ENCODE measurements around the gene MTCH2. TPM values are rescaled to one million over a fixed set of nuclear protein-coding genes. Genes with fewer than 3 reads are reported as not detected.

MTCH2 gene
- total RNA-seq, 2 experiments from 2014 or later, result 11.8 to 12.7 TPM

GRCh38 chr11:47587723-47588326 lies 54.5 kb downstream of the MTCH2 start:
- Mint-ChIP-seq H3K4me1 (ENCODE audit: low read depth) (no peaks in the 10 kb centered on the region), H3K4me3 (no peak overlapping the region), H3K27ac (no peak overlapping the region), H3K36me3 (ENCODE audit: low read depth) (peaks cover 23% of the 10 kb centered on the region), H3K27me3 (peaks cover 6% of the 10 kb centered on the region), H3K9me3 (no peaks in the 10 kb centered on the region)
- Histone ChIP-seq H3K4me1 (ENCODE audit: insufficient read depth, low read length) (no peaks in the 10 kb centered on the region), H3K4me3 (ENCODE audit: low read length) (no peak overlapping the region), H3K9me3 (ENCODE audit: control insufficient read depth in 1 of 2, insufficient read depth in 1 of 2, low read length in 2 of 2) (no peaks in the 10 kb centered on the region), H3K27ac (ENCODE audit: low read depth in 1 of 2, low read length in 2 of 2) (no peak overlapping the region), H3K27me3 (ENCODE audit: control insufficient read depth in 1 of 2, insufficient read depth in 2 of 2, low read length in 2 of 2) (peaks cover 4 to 9% of the 10 kb centered on the region in 2 experiments), H3K36me3 (ENCODE audit: insufficient read depth, low read length) (peaks cover 23% of the 10 kb centered on the region)
- intact Hi-C loops (cut with DNase I, micrococcal nuclease), result loop anchor here in 1 of 2 experiments (10.0 kb wide), 1 partner anchor 343 kb away; the partner anchor contains the start of gene ACP2
- ATAC-seq (ENCODE audit: poor library complexity), result no peak
- peak in 3 of 14 experiments; percentile 7 to 49 (median 40) for DNase-seq
- ChIA-PET POLR2A (no interaction called here), CTCF (no interaction called here)
- TF ChIP-seq CTCF (IDR thresholded peaks at IDR 0.05), result no peak

GRCh38 chr11:47587039-47587716 lies 55.2 kb downstream of the MTCH2 start:
- Mint-ChIP-seq H3K27ac (no peak overlapping the region), H3K4me3 (no peak overlapping the region), H3K36me3 (ENCODE audit: low read depth) (peaks cover 29% of the 10 kb centered on the region), H3K9me3 (no peaks in the 10 kb centered on the region), H3K4me1 (ENCODE audit: low read depth) (no peaks in the 10 kb centered on the region), H3K27me3 (no peaks in the 10 kb centered on the region)
- ATAC-seq (ENCODE audit: poor library complexity) (no peak), DNase-seq (no peak)
- no peak overlapping the region for H3K27ac ChIP-seq (ENCODE audit: low read depth in 1 of 2, low read length in 2 of 2)
- TF ChIP-seq CTCF (IDR thresholded peaks at IDR 0.05), result no peak
- no peak overlapping the region for H3K4me3 ChIP-seq (ENCODE audit: low read length)
- ChIA-PET CTCF (no interaction called here), POLR2A (no interaction called here)
- H3K4me1 ChIP-seq (ENCODE audit: insufficient read depth, low read length), result no peaks in the 10 kb centered on the region
- no peaks in the 10 kb centered on the region for H3K9me3 ChIP-seq (ENCODE audit: control insufficient read depth in 1 of 2, insufficient read depth in 1 of 2, low read length in 2 of 2)
- peaks cover 28% of the 10 kb centered on the region for H3K36me3 ChIP-seq (ENCODE audit: insufficient read depth, low read length)
- intact Hi-C loops (cut with DNase I, micrococcal nuclease), result loop anchor here in 1 of 2 experiments (10.0 kb wide), 1 partner anchor 342 kb away; the partner anchor contains the start of gene ACP2
- peaks cover 1 to 4% of the 10 kb centered on the region in 2 experiments for H3K27me3 ChIP-seq (ENCODE audit: control insufficient read depth in 1 of 2, insufficient read depth in 2 of 2, low read length in 2 of 2)

- Mint-ChIP-seq H3K27me3 (no peaks in the 10 kb centered on the region), H3K27ac (no peak within 1 kb of the TSS), H3K4me1 (ENCODE audit: low read depth) (no peaks in the 10 kb centered on the region), H3K36me3 (ENCODE audit: low read depth) (peaks cover 38% of the 10 kb centered on the region), H3K9me3 (no peaks in the 10 kb centered on the region), H3K4me3 (no peak within 1 kb of the TSS)
- H3K27me3 ChIP-seq (ENCODE audit: control insufficient read depth in 1 of 2, insufficient read depth in 2 of 2, low read length in 2 of 2), result no peaks in the 10 kb centered on the region
- H3K36me3 ChIP-seq (ENCODE audit: insufficient read depth, low read length), result peaks cover 37% of the 10 kb centered on the region
- DNase-seq (no peak), ATAC-seq (ENCODE audit: poor library complexity) (no peak)
- no peak within 1 kb of the TSS for H3K27ac ChIP-seq (ENCODE audit: low read depth in 1 of 2, low read length in 2 of 2)
- no peaks in the 10 kb centered on the region for H3K4me1 ChIP-seq (ENCODE audit: insufficient read depth, low read length)
- no peak within 1 kb of the TSS for H3K4me3 ChIP-seq (ENCODE audit: low read length)
- H3K9me3 ChIP-seq (ENCODE audit: control insufficient read depth in 1 of 2, insufficient read depth in 1 of 2, low read length in 2 of 2), result no peaks in the 10 kb centered on the region
- POLR2A ChIA-PET, result no interaction called here
- CTCF ChIA-PET, result no interaction called here
- no peak for TF ChIP-seq CTCF (IDR thresholded peaks at IDR 0.05)
- intact Hi-C loops (cut with DNase I, micrococcal nuclease), result loop anchor here in 1 of 2 experiments (10.0 kb wide), 1 partner anchor 341 kb away; the partner anchor contains the start of gene ACP2
Measured at GRCh38 chr11:47586098-47586855, 56.1 kb downstream of the MTCH2 start, which contains the start of gene FAM180B. TSS of gene FAM180B (plus strand) at chr11:47586678. CDS start at chr11:47586769, 91 bp downstream.

All from CD4-positive, alpha-beta T cell (primary cell).